ENCODE measurements around the gene CYSRT1. TPM values are rescaled to one million over a fixed set of nuclear protein-coding genes. Genes with fewer than 3 reads are reported as not detected.

CYSRT1 gene
- total and polyA plus RNA-seq, 8 donors = 0.92 to 47.3 (median 3.4) TPM; not detected in 3

DNA sequence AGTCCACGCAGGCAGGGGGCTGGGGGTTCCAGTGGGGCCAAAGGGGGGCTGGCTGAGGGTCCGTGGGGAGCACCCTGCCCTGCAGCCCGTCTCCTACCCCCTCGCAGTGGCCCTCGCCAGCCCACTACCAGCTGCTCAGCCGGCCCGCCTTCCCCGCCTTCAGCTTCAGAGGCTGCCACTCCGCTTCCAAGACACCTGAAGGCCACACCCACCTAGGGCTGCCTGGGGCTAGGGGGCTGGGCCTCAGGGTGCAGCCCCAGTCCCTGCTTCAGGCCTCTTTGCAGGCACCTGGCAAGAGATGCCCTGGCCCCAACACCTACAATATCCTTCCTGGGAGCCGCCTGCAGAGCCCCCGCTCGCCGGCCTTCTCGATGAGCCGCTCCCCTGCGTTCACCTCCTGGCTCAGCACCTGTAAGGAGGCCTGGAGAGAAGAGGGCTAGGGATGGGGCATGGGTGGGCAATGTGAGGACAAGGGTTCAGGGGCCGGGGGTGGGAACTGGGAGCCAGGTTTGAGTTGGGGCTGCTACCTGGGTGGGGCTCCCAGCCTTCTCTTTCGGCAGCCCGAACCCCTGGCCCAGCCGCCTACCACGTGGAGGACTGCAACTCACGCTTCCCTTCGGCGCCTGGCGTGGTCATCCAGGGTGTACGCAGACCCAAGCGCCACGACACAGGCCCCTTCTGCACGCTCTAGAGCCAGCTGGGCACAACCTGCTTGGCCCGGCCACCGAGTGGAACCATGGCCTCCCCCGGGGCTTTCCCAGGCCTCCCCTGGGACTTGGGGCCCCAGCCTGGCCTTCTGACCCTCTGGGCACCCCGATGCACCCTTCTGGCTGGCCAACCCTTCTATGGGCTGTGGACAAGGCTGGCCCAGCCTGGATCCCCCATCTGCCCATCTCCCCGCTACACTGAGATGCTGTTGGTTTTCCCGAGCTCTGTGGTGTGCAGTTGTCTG lies 27.9 kb downstream of the CYSRT1 start:
- TF ChIP-seq, protein P1, sequence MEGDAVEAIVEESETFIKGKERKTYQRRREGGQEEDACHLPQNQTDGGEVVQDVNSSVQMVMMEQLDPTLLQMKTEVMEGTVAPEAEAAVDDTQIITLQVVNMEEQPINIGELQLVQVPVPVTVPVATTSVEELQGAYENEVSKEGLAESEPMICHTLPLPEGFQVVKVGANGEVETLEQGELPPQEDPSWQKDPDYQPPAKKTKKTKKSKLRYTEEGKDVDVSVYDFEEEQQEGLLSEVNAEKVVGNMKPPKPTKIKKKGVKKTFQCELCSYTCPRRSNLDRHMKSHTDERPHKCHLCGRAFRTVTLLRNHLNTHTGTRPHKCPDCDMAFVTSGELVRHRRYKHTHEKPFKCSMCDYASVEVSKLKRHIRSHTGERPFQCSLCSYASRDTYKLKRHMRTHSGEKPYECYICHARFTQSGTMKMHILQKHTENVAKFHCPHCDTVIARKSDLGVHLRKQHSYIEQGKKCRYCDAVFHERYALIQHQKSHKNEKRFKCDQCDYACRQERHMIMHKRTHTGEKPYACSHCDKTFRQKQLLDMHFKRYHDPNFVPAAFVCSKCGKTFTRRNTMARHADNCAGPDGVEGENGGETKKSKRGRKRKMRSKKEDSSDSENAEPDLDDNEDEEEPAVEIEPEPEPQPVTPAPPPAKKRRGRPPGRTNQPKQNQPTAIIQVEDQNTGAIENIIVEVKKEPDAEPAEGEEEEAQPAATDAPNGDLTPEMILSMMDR (IDR thresholded peaks at IDR 0.05) = no peak
- TF ChIP-seq POLR2A (IDR thresholded peaks at IDR 0.05) (no peak), POLR2AphosphoS5 (IDR thresholded peaks at IDR 0.05) (no peak), EP300 (IDR thresholded peaks at IDR 0.05) (no peak)
- no peak overlapping the region for H3K4me3 ChIP-seq
- WGBS, 5 donors = 72 to 97% (median 77%) methylated on average over 11 to 35 of the region's 35 CpGs
- H3K27ac ChIP-seq = no peak overlapping the region
- peak in 1 of 2 donors; percentile 80 for DNase-seq
- peaks cover 0 to 16% (median 11%) of the 10 kb centered on the region in 4 donors for H3K36me3 ChIP-seq
- H3K9me3 ChIP-seq = no peaks in the 10 kb centered on the region
- peaks cover 22 to 46% (median 38%) of the 10 kb centered on the region in 4 donors for H3K4me1 ChIP-seq
- intact Hi-C loops (cut with DNase I; ENCODE audit: low total_unique reads) = no loop called here
- H3K27me3 ChIP-seq = no peaks in the 10 kb centered on the region

DNA sequence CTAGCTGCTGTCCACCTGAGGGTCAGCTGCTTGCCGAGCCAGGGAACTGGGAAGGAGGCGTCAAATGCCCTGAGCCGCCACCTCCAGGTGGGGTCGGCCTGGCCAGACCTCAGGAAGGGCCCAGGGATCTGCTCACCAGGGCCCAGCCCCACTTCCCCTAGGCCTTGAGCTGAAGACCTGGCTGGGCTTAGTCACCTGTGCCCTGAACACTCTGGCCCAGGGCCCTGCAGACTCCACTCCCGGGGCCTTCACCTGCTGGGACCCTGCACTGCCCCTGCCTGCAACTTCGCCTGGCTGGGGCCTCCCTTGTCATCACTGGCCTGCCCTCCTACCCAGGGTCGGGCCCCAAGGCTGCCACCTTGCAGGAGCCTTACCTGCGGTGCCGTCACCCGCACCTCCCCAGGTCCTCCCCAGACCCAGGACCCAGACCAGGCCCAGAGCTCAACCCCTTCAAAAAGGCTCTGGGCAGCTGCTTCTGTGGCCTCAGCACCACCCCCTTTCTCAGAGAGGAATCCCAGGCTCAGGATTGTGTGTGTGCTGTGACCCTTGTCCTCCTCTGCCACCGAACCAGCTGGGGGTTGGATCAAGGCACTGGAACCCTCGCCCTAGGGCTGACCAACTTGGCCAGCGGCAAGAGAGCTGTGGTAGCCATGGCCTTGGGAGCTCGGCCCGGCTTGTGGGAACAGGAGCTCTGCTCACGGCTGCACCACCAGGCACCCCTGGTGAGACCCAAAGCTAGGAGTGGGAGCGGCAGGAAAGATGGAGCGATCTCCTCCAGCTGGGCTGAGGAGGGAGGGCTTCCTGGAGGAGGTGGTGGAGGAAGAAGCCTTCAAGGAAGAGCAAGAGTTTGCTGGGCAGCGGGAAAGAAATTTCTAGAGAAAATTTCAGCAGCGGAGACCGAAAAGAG lies 29.0 kb downstream of the CYSRT1 start:
- intact Hi-C loops (cut with DNase I; ENCODE audit: low total_unique reads) = no loop called here
- TF ChIP-seq, protein P1 (IDR thresholded peaks at IDR 0.05) = no peak
- TF ChIP-seq POLR2AphosphoS5 (IDR thresholded peaks at IDR 0.05) (no peak), EP300 (IDR thresholded peaks at IDR 0.05) (no peak), POLR2A (IDR thresholded peaks at IDR 0.05) (no peak)
- Histone ChIP-seq H3K27me3 (no peaks in the 10 kb centered on the region), H3K9me3 (no peaks in the 10 kb centered on the region), H3K36me3 (peaks cover under 1 to 26% (median 21%) of the 10 kb centered on the region in 4 donors), H3K4me3 (peak overlapping the region; percentile 94 to 100 (median 98)), H3K4me1 (peaks cover 22 to 51% (median 38%) of the 10 kb centered on the region in 4 donors), H3K27ac (peak overlapping the region in 4 of 5 donors; percentile 76 to 91 (median 82))
- WGBS, 5 donors = 48 to 65% (median 53%) methylated on average over 12 to 21 of the region's 21 CpGs
- no peak for DNase-seq

DNA sequence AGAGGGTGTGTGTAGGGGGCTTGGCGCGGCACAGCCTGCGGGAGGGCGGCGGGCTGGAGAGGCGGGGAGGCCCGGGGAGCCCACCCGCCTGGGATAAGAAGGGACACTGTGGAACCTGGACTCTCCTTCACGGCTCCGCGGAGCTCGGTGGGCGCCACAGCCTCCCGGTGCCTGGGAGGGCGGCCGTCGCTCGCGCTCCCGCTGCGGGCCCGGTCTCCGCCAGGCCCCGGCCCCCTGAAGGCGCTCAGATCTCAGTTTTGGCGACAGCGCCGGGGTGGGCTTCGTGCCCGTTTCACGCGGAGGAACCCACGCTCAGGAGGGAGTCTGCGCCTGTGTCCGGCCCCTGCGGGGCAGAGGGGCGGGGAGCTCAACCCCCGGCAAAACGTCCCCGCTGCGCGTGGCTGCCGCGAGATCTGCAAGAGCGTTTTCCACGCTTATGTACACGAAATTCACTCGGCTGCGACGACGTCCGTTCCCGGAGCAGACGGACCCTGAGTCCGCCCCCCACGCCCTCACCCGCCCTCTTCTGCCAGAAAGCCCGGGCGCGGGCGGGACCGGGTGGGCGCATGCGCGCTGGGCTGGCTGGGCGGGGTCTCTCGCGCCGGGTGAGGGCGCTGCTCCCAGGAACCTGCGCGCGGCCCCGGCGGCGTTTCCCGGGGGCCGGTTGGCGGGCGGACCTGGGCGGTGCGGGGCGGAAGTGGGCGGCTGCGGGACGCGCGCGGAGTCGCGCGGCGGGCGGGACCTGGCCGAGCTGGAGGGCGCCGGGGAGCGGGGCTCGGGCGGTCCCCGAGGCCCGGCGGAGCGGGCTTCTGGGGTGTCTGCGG lies 29.9 kb downstream of the CYSRT1 start, which contains the start of gene NELFB:
Gene NELFB (plus strand): TSS at position 704 of the 824 bp plus-strand sequence.
- H3K4me3 ChIP-seq = peak within 1 kb of the TSS; percentile 94 to 100 (median 98)
- H3K4me1 ChIP-seq = peaks cover 22 to 51% (median 38%) of the 10 kb centered on the region in 4 donors
- peak; percentile 96 to 97 for DNase-seq
- no peaks in the 10 kb centered on the region for H3K27me3 ChIP-seq
- H3K27ac ChIP-seq = peak within 1 kb of the TSS; percentile 78 to 91 (median 83)
- no peaks in the 10 kb centered on the region for H3K9me3 ChIP-seq
- intact Hi-C loops (cut with DNase I; ENCODE audit: low total_unique reads) = no loop called here
- peaks cover 4 to 32% (median 26%) of the 10 kb centered on the region in 4 donors for H3K36me3 ChIP-seq
- WGBS, 5 donors = 0 to 4% (median 1%) methylated on average over 37 to 105 of the region's 105 CpGs
- TF ChIP-seq EP300 (IDR thresholded peaks at IDR 0.05) (no peak), POLR2AphosphoS5 (IDR thresholded peaks at IDR 0.05) (peak; percentile 33 to 85 (median 75)), POLR2A (IDR thresholded peaks at IDR 0.05) (no peak)
- TF ChIP-seq, protein P1 (IDR thresholded peaks at IDR 0.05) = peak in 1 of 7 experiments; percentile 33
